Heart left ventricle (tissue), 13 donors: ENCODE data around the gene WWOX.

Source experiments
- POLR2A ChIP-seq, 2 donors: fragments of 450-650 bp; IDR thresholded peaks; one replicate each; pipeline ENCODE4 v1.6.1; 2017; ENCODE audit warnings: antibody characterized with exemption in 2 of 2, mild to moderate bottlenecking in 2 of 2, moderate library complexity in 2 of 2
- TF ChIP-seq, protein P1 (sequence below), 12 donors: fragments of 200-600 bp; sonication (generic) in 4 of 12; IDR thresholded peaks; one replicate each; pipeline versions ENCODE4 v1.5.0 to v1.8.0; 2018 to 2022; ENCODE audit warnings: antibody characterized with exemption in 12 of 12, mild to moderate bottlenecking in 5 of 12
- donor health status: ischemic (EF 13 %, LVEDD 7.1; RV severe dilation, severe dysfunction).
- donor health status: DM: no; HTN: yes; CAD: no.
- donor health status: DM: no; HTN: no; CAD: no.
- donor health status: ischemic (EF 25% LVEDD 6.9; RV normal size, moderate dysfunction).
- donor health status: ischemic (EF 25% LVEDD 5.7; RV mildly dilated, moderate dysfunction).
- donor health status: ischemic (EF 35%, LVEDD 5.7; RV mildly dilated, moderate dysfunction).
- donor health status: nonischemic (EF 11% LVEDD 7.7; RV severe dilation, severe dysfunction).
- donor health status: DM: yes; HTN: yes; CAD: no.
- donor health status: PGD.
- donor health status: ischemic (EF 29% LVEDD 5.4; RV normal size, mild dysfunction).
- donor health status: nonischemic (EF 23%, LVEDD 6.1; RV moderate dilation, normal function).

DNA sequence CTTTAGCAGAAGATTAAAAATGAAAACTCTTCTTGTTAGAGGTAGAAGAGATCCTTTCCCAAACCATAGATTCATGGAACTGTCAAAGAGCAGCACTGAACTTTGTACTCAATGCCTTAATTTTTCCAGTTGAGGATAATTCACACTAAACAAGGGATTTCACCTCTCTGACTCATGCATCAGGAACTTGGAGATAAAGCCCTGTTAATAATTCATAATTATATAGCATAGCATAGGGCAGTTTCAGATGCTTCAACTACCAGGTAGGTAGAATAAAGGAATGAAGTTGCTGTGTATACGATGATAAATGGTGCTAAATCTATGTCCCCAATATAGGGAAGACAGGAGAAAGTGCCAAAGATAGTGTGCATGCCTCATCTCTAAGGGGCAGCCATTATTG lies 1050.7 kb downstream of the WWOX start:
- no peak for TF ChIP-seq POLR2A (IDR thresholded peaks at IDR 0.05)
- TF ChIP-seq, protein P1, sequence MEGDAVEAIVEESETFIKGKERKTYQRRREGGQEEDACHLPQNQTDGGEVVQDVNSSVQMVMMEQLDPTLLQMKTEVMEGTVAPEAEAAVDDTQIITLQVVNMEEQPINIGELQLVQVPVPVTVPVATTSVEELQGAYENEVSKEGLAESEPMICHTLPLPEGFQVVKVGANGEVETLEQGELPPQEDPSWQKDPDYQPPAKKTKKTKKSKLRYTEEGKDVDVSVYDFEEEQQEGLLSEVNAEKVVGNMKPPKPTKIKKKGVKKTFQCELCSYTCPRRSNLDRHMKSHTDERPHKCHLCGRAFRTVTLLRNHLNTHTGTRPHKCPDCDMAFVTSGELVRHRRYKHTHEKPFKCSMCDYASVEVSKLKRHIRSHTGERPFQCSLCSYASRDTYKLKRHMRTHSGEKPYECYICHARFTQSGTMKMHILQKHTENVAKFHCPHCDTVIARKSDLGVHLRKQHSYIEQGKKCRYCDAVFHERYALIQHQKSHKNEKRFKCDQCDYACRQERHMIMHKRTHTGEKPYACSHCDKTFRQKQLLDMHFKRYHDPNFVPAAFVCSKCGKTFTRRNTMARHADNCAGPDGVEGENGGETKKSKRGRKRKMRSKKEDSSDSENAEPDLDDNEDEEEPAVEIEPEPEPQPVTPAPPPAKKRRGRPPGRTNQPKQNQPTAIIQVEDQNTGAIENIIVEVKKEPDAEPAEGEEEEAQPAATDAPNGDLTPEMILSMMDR (IDR thresholded peaks at IDR 0.05): no peak
